Measurements from ENCODE around the gene LCLAT1.
"Not testable (repeated sequence)": the region's sequence is repeated elsewhere in the genome, so short reads cannot be mapped to it uniquely, and the experiment has no call there.

The LCLAT1 gene

GRCh38 chr2:30459140-30459539 is 12.1 kb downstream of the LCLAT1 start:
- H3K9me3 Mint-ChIP-seq, result no peaks in the 10 kb centered on the region
- H3K4me3 Mint-ChIP-seq, result no peak overlapping the region
- no peak for ATAC-seq
- H3K27ac Mint-ChIP-seq, result peak overlapping the region; percentile 54
- H3K36me3 Mint-ChIP-seq, result no peaks in the 10 kb centered on the region
- H3K4me1 Mint-ChIP-seq, result peaks cover 30% of the 10 kb centered on the region
- no peak for DNase-seq (ENCODE audit: low spot score in 2 of 2)

GRCh38 chr2:30462131-30462857 is 15.2 kb downstream of the LCLAT1 start:
- Mint-ChIP-seq H3K9me3 (no peaks in the 10 kb centered on the region), H3K36me3 (no peaks in the 10 kb centered on the region), H3K4me3 (no peak overlapping the region), H3K27ac (peak overlapping the region; percentile 26), H3K4me1 (peaks cover 35% of the 10 kb centered on the region)
- DNase-seq (ENCODE audit: low spot score in 2 of 2) (no peak), ATAC-seq (no peak)

- H3K27ac Mint-ChIP-seq, result no peak overlapping the region
- H3K4me1 Mint-ChIP-seq, result peaks cover 24% of the 10 kb centered on the region
- DNase-seq (ENCODE audit: low spot score in 2 of 2) (no peak), ATAC-seq (no peak)
- H3K9me3 Mint-ChIP-seq, result peaks cover under 1% of the 10 kb centered on the region
- H3K4me3 Mint-ChIP-seq, result no peak overlapping the region
- no peaks in the 10 kb centered on the region for H3K36me3 Mint-ChIP-seq
Measured at GRCh38 chr2:30463535-30463934, 16.5 kb downstream of the LCLAT1 start.

- no peak for ATAC-seq
- DNase-seq (ENCODE audit: low spot score in 2 of 2), result no peak
Measured at GRCh38 chr2:30464544-30465170, 17.6 kb downstream of the LCLAT1 start.

GRCh38 chr2:30465171-30465545 is 18.1 kb downstream of the LCLAT1 start:
- Mint-ChIP-seq H3K27ac (peak overlapping the region; percentile 12), H3K4me1 (peaks cover 31% of the 10 kb centered on the region), H3K9me3 (peaks cover 2% of the 10 kb centered on the region), H3K36me3 (no peaks in the 10 kb centered on the region), H3K4me3 (no peak overlapping the region)
- DNase-seq (ENCODE audit: low spot score in 2 of 2) (no peak), ATAC-seq (no peak)

More at GRCh38 chr2:30464544-30465170, 17.6 kb downstream of the LCLAT1 start:
- Mint-ChIP-seq H3K27ac (peak overlapping the region; percentile 12), H3K36me3 (no peaks in the 10 kb centered on the region), H3K9me3 (peaks cover 2% of the 10 kb centered on the region), H3K4me1 (peaks cover 27% of the 10 kb centered on the region), H3K4me3 (no peak overlapping the region)

DNA sequence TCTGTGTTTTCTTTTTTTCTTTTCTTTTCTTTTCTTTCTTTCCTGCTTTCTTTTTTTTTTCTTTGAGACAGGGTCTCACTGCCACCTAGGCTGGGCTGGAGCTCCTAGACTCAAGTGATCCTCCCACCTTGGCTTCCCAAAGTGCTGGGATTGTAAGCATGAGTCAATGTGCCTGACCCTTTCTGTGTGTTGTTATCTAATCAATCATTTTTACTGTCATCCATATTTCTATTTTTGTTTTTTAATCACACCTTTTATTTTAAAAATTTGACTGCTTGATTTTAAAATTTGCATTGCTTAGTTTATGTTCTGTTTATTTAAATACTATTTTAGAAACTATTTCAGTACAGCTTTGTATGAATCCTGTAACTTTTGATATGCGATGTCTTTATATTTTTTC is 19.2 kb downstream of the LCLAT1 start:
- DNase-seq (ENCODE audit: low spot score in 2 of 2) (no peak), ATAC-seq (no peak)
- Mint-ChIP-seq H3K36me3 (no peaks in the 10 kb centered on the region), H3K27ac (no peak overlapping the region), H3K4me3 (no peak overlapping the region), H3K9me3 (peaks cover 2% of the 10 kb centered on the region), H3K4me1 (peaks cover 32% of the 10 kb centered on the region)

- H3K27ac Mint-ChIP-seq; ATAC-seq; DNase-seq (ENCODE audit: low spot score in 2 of 2); H3K4me3 Mint-ChIP-seq; H3K9me3 Mint-ChIP-seq; H3K36me3 Mint-ChIP-seq: not testable (repeated sequence)
- H3K4me1 Mint-ChIP-seq, result peaks cover 39% of the 10 kb centered on the region
Measured at GRCh38 chr2:30467062-30467826, 20.2 kb downstream of the LCLAT1 start.

- Mint-ChIP-seq H3K9me3 (peaks cover 2% of the 10 kb centered on the region), H3K4me1 (peaks cover 47% of the 10 kb centered on the region), H3K27ac (no peak overlapping the region), H3K36me3 (no peaks in the 10 kb centered on the region), H3K4me3 (no peak overlapping the region)
- DNase-seq (ENCODE audit: low spot score in 2 of 2) (no peak), ATAC-seq (no peak)
Measured at GRCh38 chr2:30470426-30470825, 23.4 kb downstream of the LCLAT1 start.

DNA sequence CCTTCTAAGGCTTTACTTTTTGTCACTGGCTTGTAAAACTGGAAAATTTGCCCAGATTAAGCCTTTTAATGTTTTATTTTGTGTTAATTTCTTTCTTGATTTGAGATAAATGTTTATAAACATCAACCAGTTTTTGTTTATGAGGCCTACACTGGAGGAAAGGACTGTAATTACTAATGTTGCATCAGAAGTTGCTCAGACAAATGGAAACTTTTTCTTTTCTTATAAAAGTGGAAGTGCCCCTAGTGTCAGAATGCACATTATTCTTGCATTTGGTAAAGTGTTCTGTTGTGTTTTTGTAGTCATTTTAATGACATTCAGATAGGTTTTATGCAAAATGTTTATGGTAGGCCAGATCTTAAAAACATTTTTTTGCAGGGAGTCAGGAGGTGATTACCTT is 25.3 kb downstream of the LCLAT1 start:
- ATAC-seq, result peak; percentile 62
- no peaks in the 10 kb centered on the region for H3K36me3 Mint-ChIP-seq
- peak overlapping the region; percentile 19 for H3K27ac Mint-ChIP-seq
- no peak overlapping the region for H3K4me3 Mint-ChIP-seq
- DNase-seq (ENCODE audit: low spot score in 2 of 2), result no peak
- H3K9me3 Mint-ChIP-seq, result peaks cover 2% of the 10 kb centered on the region
- H3K4me1 Mint-ChIP-seq, result peaks cover 42% of the 10 kb centered on the region

DNA sequence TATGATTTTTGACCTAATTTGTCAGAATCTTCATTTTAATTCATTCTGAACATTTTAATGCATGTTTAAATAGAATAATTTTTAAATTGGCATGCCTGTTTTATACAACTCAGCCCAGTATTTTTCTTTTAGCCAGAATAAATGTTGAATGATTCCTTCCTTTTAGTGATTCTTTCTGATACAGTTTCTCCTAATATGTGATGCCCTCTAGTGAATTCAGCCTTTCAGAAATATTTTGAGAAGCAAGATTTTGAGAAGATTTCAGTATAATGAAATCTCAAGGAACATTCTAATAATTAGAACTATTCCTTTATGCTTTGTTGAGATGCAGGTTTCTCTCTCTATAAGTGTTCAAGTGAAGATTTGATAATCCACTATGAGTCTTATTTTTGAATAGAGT is 28.5 kb downstream of the LCLAT1 start:
- Mint-ChIP-seq H3K36me3 (no peaks in the 10 kb centered on the region), H3K4me1 (peaks cover 25% of the 10 kb centered on the region), H3K9me3 (no peaks in the 10 kb centered on the region), H3K4me3 (no peak overlapping the region), H3K27ac (no peak overlapping the region)
- DNase-seq (ENCODE audit: low spot score in 2 of 2) (no peak), ATAC-seq (no peak)

DNA sequence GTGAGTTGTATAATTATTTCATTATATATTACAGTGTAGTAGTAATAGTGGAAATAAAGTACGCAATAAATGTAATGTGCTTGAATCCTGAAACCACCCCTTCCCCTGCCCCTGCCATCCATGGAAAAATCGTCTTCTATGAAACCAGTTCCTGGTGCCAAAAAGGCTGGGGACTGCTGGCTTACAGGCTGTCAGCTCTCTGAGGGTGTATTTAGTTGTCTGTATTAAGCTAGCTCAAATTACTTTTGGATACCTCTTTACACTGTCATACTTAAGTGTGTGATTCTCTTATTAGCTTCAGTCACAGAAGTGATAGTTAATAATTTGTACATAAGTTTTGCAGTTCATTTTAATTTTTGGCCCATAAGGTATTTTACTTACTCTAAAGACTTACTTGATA is 29.6 kb downstream of the LCLAT1 start:
- ATAC-seq (no peak), DNase-seq (ENCODE audit: low spot score in 2 of 2) (no peak)
- no peak overlapping the region for H3K27ac Mint-ChIP-seq
- no peak overlapping the region for H3K4me3 Mint-ChIP-seq
- peaks cover 32% of the 10 kb centered on the region for H3K4me1 Mint-ChIP-seq
- no peaks in the 10 kb centered on the region for H3K36me3 Mint-ChIP-seq
- no peaks in the 10 kb centered on the region for H3K9me3 Mint-ChIP-seq

- H3K9me3 Mint-ChIP-seq, result no peaks in the 10 kb centered on the region
- H3K27ac Mint-ChIP-seq, result peak overlapping the region; percentile 11
- H3K4me1 Mint-ChIP-seq, result peaks cover 19% of the 10 kb centered on the region
- H3K4me3 Mint-ChIP-seq, result no peak overlapping the region
- peaks cover 6% of the 10 kb centered on the region for H3K36me3 Mint-ChIP-seq
- DNase-seq (ENCODE audit: low spot score in 2 of 2) (no peak), ATAC-seq (no peak)
Measured at GRCh38 chr2:30480703-30481322, 33.8 kb downstream of the LCLAT1 start.

DNA sequence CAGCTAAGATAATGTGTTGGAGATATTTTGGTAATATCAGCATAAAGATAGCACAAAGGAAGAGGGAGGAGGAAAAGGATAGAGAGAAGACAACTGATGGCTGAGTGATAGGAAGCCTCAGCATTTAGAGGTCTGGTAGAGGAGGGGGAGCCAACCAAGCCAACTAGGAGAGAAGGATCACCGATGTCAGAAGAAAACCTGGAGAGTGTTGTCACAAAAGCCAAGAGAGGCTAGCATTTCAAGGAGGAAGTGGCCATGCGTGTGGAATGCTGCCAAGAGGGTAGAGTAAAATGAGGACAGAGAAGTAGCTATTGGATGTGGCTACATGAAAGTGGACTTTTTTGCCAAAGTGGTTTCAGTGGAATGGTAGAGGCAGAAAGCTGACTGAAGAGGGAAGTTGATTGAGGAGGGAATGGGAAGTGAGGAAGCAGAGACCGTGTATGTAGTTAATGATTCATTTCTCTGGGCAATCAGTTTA is 34.3 kb downstream of the LCLAT1 start:
- Mint-ChIP-seq H3K9me3 (no peaks in the 10 kb centered on the region), H3K36me3 (peaks cover 6% of the 10 kb centered on the region), H3K27ac (peak overlapping the region; percentile 11), H3K4me1 (peaks cover 22% of the 10 kb centered on the region), H3K4me3 (no peak overlapping the region)
- ATAC-seq (no peak), DNase-seq (ENCODE audit: low spot score in 2 of 2) (no peak)

DNA sequence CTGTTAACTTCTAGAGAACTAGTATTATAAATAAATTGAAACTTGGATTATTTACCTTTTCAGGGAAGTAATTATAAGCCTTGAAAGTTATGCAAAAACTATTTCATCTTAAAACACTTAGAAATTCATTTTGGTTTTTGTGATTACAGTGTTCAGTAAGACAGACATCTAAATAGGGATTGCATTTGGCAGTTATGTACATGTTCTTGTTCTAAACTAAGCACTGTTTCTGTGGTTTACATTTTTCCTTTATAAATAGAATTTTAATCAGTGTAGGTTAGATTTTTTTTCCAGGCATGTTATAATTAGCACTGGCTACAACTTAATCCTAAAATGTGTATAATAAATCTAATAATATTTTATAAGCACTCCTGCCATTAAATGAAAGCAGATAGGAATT is 35.0 kb downstream of the LCLAT1 start:
- ATAC-seq, result no peak
- Mint-ChIP-seq H3K9me3 (no peaks in the 10 kb centered on the region), H3K4me3 (no peak overlapping the region)

DNA sequence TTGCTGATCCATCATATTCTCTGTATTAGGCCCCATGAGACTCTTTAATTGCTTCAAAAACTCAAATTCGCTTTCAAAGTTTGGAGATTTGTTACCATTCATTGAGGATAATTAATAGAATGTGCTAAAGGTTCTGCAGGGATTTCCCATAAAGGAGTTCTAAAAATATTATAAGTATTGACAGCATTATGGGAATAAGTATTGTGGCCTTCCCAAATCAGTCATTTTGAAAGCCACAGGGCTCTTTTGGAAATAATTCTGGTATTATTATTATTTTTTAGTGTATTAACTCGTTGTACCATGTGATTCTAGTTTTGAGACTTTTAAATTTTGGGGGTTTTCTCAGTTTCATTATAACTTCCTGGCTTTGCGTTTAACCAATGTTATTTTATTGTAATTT is 37.1 kb downstream of the LCLAT1 start:
- H3K36me3 Mint-ChIP-seq, result peaks cover 6% of the 10 kb centered on the region
- no peak overlapping the region for H3K27ac Mint-ChIP-seq
- H3K4me3 Mint-ChIP-seq, result no peak overlapping the region
- H3K9me3 Mint-ChIP-seq, result no peaks in the 10 kb centered on the region
- DNase-seq (ENCODE audit: low spot score in 2 of 2) (no peak), ATAC-seq (no peak)
- H3K4me1 Mint-ChIP-seq, result peaks cover 43% of the 10 kb centered on the region

More for the DNA sequence above, 35.0 kb downstream of the LCLAT1 start:
- DNase-seq (ENCODE audit: low spot score in 2 of 2), result no peak
- peaks cover 28% of the 10 kb centered on the region for H3K4me1 Mint-ChIP-seq
- H3K36me3 Mint-ChIP-seq, result peaks cover 6% of the 10 kb centered on the region
- H3K27ac Mint-ChIP-seq, result no peak overlapping the region

All from stimulated activated effector memory CD8-positive, alpha-beta T cell treated with anti-CD3 and anti-CD28 coated beads, Interleukin-12 subunit alpha, Interleukin-12 subunit beta, amount 100 ng/mL, for 72 hours (primary cell).